OCI-LY7 (cell line): ENCODE data around the gene FZD10. TPM values are rescaled to one million over a fixed set of nuclear protein-coding genes. Genes with fewer than 3 reads are reported as not detected.

Experiments
- BruUV-seq: library from RNA; stranded (reverse); fragments of 400-500 nt; replicated peaks from 2 replicates; lab custom pipeline; 2021; lab: Mats Ljungman, UMichigan
- CTCF ChIA-PET: fragments of 300-600 bp; sonication (Branson Sonifier 250); formaldehyde crosslinking; loops from one replicate; lab custom pipeline; 2022; ENCODE audit warnings: antibody characterized with exemption; ENCODE audit not compliant: unreplicated experiment; lab: Charles Lee
- POLR2A ChIA-PET: fragments of 300-600 bp; sonication (Branson Sonifier 250); formaldehyde crosslinking; loops from one replicate; lab custom pipeline; 2022; ENCODE audit warnings: antibody characterized with exemption; lab: Charles Lee
- DNase-seq: peaks from one replicate; pipeline ENCODE4 v3.0.0-alpha.2; 2015; ENCODE audit warnings: low spot score
- H2AFZ ChIP-seq: fragments of 200-600 bp; sonication (generic), shearing (Covaris generic); 2 replicates; pipeline ENCODE4 v1.6.1; 2014; ENCODE audit warnings: mild to moderate bottlenecking, antibody characterized with exemption, low read length, moderate library complexity
- H3K27ac ChIP-seq: fragments of 200-600 bp; sonication (generic); 2 replicates; pipeline ENCODE4 v1.5.1; 2014; ENCODE audit warnings: mixed run types, low read depth, mild to moderate bottlenecking, moderate library complexity, low read length, inconsistent platforms; ENCODE audit not compliant: poor library complexity, severe bottlenecking
- H3K36me3 ChIP-seq: fragments of 200-600 bp; sonication (generic); 2 replicates; pipeline ENCODE4 v1.6.1; 2014; ENCODE audit warnings: mild to moderate bottlenecking, antibody characterized with exemption, low read length, moderate library complexity, mixed read lengths; ENCODE audit not compliant: insufficient read depth
- H3K4me1 ChIP-seq: fragments of 200-600 bp; sonication (generic); 2 replicates; pipeline ENCODE4 v1.5.1; 2014; ENCODE audit warnings: mild to moderate bottlenecking, low read length; ENCODE audit not compliant: insufficient read depth, poor library complexity, severe bottlenecking
- H3K4me2 ChIP-seq: fragments of 200-600 bp; sonication (generic); 2 replicates; pipeline ENCODE4 v1.6.1; 2014; ENCODE audit warnings: mild to moderate bottlenecking, low read length
- H3K4me3 ChIP-seq: fragments of 200-600 bp; sonication (generic); 2 replicates; pipeline ENCODE4 v1.5.1; 2014; ENCODE audit warnings: mild to moderate bottlenecking, low read depth, low read length; ENCODE audit not compliant: poor library complexity, severe bottlenecking
- H3K79me2 ChIP-seq: fragments of 200-600 bp; sonication (generic); 2 replicates; pipeline ENCODE4 v1.6.1; 2016; ENCODE audit warnings: low read depth, mild to moderate bottlenecking, low read length, moderate library complexity, mixed read lengths; ENCODE audit not compliant: insufficient read depth
- H3K9me2 ChIP-seq: fragments of 200-600 bp; sonication (generic); 2 replicates; pipeline ENCODE4 v1.6.1; 2016; ENCODE audit warnings: mild to moderate bottlenecking, low read length, mixed read lengths; ENCODE audit not compliant: insufficient read depth
- H3K9me3 ChIP-seq: fragments of 200-600 bp; sonication (generic); 2 replicates; pipeline ENCODE4 v1.6.1; 2014; ENCODE audit warnings: mild to moderate bottlenecking, mixed run types, low read length, mixed read lengths
- H4K20me1 ChIP-seq: fragments of 200-600 bp; sonication (generic); 2 replicates; pipeline ENCODE4 v1.6.1; 2014; ENCODE audit warnings: mild to moderate bottlenecking, antibody characterized with exemption, low read length, moderate library complexity, mixed read lengths; ENCODE audit not compliant: insufficient read depth
- EZH2phosphoT487 ChIP-seq: fragments of 200-600 bp; sonication (generic); IDR thresholded peaks from 2 replicates; pipeline ENCODE4 v1.6.1; 2018; ENCODE audit warnings: low read depth, borderline replicate concordance, mild to moderate bottlenecking, mixed run types, antibody characterized with exemption, low read length, moderate library complexity, mixed read lengths
- intact Hi-C: fragments of 100-400 bp; cut with micrococcal nuclease; formaldehyde crosslinking; loops from one replicate; pipeline ENCODE4 v1.10.0; 2022; ENCODE audit not compliant: unreplicated experiment
- total RNA-seq, 2 experiments: library from RNA; depleted of rRNA in 1 of 2; stranded (reverse); fragments of >200 nt in 1 of 2; shearing (Covaris generic) in 1 of 2; gene quantifications; 2 replicates each; pipeline ENCODE4 v1.2.3, GENCODE V29; 2014 to 2022
- TF ChIP-seq, protein P1 (sequence below): fragments of 200-600 bp; sonication (generic); conservative IDR thresholded peaks from 2 replicates; pipeline ENCODE4 v1.5.1; 2014; ENCODE audit warnings: mild to moderate bottlenecking, antibody characterized with exemption, low read length, moderate library complexity, mixed read lengths

FZD10 gene
- total RNA-seq, 2 experiments from 2014 or later, result not detected

DNA sequence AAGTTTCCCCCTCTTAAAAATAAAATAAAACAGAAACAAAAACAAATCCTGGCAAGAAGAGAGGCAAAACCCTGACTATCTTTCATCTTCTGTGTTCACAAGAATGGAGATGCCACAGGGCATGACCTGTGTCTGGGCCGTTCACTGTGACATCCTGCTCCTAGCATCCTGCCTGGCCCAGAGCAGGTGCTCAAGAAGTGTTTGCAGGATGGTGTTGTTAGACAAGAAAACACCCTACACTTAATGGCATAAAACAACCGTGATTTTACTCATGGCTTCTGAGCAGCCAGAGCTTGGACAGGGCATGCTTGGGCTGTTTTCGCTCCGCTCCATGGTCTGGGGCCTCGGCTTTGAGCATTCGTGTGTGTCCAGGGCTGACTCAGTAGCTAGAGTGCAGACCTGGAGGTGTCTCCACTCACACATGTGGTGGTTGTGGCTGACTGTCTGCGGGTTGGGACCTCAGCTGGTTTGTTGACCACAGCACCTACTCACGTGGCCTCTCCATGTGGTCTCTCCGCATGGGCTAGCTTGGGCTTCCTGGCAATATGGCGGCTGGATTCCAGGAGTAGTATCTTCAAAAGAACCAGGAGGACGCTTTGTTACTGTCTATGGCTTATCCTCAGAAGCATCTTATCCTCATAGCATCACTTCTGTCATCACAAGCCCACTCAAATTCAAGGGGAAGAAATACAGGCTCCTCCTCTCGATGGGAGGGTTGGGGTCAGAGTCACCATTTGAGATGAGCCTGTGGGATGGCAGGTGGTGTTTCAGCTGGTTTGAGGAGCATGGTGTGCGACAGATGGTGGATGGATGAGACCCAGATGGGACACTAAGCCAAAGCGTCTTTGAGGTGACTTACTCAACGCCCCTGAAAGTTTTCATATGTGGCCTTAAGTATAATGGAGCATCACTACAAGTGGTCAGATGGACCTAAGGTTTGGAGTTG is 33.2 kb upstream of the FZD10 start:
- CTCF ChIA-PET, result no interaction called here
- no TSS peak for BruUV-seq

DNA sequence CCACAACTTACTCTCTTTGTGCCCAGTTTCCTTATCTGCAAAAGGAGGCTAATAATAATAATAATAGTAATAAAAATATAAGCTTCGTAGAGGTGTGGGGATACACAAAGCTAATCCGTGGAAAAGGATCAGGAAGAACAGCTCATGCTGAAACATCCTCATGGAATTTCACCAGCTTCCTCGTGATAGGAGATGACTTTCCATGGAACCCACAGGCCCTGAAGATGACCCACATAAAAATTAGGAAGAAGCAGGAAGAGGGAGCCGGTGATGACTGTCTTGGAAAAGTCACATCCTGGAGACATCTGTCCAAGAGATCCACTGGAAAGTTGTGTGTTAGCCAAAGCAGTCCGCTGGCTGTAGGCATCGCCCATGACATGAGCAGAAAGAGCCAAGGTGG is 31.9 kb upstream of the FZD10 start:
- no peak for TF ChIP-seq EZH2phosphoT487
- TF ChIP-seq, protein P1, sequence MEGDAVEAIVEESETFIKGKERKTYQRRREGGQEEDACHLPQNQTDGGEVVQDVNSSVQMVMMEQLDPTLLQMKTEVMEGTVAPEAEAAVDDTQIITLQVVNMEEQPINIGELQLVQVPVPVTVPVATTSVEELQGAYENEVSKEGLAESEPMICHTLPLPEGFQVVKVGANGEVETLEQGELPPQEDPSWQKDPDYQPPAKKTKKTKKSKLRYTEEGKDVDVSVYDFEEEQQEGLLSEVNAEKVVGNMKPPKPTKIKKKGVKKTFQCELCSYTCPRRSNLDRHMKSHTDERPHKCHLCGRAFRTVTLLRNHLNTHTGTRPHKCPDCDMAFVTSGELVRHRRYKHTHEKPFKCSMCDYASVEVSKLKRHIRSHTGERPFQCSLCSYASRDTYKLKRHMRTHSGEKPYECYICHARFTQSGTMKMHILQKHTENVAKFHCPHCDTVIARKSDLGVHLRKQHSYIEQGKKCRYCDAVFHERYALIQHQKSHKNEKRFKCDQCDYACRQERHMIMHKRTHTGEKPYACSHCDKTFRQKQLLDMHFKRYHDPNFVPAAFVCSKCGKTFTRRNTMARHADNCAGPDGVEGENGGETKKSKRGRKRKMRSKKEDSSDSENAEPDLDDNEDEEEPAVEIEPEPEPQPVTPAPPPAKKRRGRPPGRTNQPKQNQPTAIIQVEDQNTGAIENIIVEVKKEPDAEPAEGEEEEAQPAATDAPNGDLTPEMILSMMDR, result no peak
- BruUV-seq, result no TSS peak
- Histone ChIP-seq H2AFZ (no peak overlapping the region), H3K4me2 (no peak overlapping the region), H3K27ac (no peak overlapping the region), H4K20me1 (no peaks in the 10 kb centered on the region), H3K36me3 (no peaks in the 10 kb centered on the region), H3K9me2 (no peaks in the 10 kb centered on the region), H3K4me3 (no peak overlapping the region), H3K9me3 (no peaks in the 10 kb centered on the region), H3K4me1 (no peaks in the 10 kb centered on the region), H3K79me2 (no peaks in the 10 kb centered on the region)
- no peak for DNase-seq
- POLR2A ChIA-PET, result no interaction called here
- CTCF ChIA-PET, result no interaction called here
- intact Hi-C loops, result no loop called here

More for the DNA sequence above, 33.2 kb upstream of the FZD10 start:
- no peak overlapping the region for H3K27ac ChIP-seq
- no peak for DNase-seq
- no peak overlapping the region for H3K4me3 ChIP-seq
- no peaks in the 10 kb centered on the region for H3K9me2 ChIP-seq
- H3K79me2 ChIP-seq, result no peaks in the 10 kb centered on the region
- no peak overlapping the region for H3K4me2 ChIP-seq
- no peaks in the 10 kb centered on the region for H3K9me3 ChIP-seq
- H3K36me3 ChIP-seq, result no peaks in the 10 kb centered on the region
- no peaks in the 10 kb centered on the region for H3K4me1 ChIP-seq
- POLR2A ChIA-PET, result interaction anchor here (0.6 kb wide), 1 partner anchor 467 kb away, joined by 3 read pairs; no protein-coding TSS in a partner anchor
- no peaks in the 10 kb centered on the region for H4K20me1 ChIP-seq
- TF ChIP-seq, protein P1, result no peak
- no peak for TF ChIP-seq EZH2phosphoT487
- H2AFZ ChIP-seq, result no peak overlapping the region
- intact Hi-C loops, result no loop called here

DNA sequence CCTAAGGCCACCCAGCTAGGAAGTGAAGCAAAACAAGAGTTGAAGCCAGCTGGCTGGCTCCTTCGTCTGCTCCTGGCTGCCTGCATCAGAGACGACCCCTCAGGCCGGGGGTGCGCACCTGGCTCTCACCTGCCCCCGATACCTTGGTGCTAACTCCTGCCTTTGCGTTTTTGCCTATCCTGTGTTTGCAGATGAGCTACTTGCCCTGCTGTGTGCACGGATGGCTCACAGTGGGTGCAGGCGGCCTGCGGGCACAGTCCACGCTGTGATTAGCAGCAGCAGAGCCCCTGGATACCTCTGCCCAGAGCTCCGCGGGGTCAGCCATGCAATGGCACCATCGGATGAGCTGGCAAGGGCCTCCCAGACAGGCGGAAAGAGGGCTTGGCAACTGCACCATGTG is 31.2 kb upstream of the FZD10 start:
- no peak overlapping the region for H3K4me3 ChIP-seq
- no peak overlapping the region for H3K4me2 ChIP-seq
- ChIA-PET CTCF (no interaction called here), POLR2A (no interaction called here)
- no TSS peak for BruUV-seq
- H3K79me2 ChIP-seq, result no peaks in the 10 kb centered on the region
- no peaks in the 10 kb centered on the region for H4K20me1 ChIP-seq
- no peak for DNase-seq
- intact Hi-C loops, result no loop called here
- no peak for TF ChIP-seq EZH2phosphoT487
- TF ChIP-seq, protein P1, result no peak
- H3K9me2 ChIP-seq, result no peaks in the 10 kb centered on the region
- H3K4me1 ChIP-seq, result no peaks in the 10 kb centered on the region
- H3K36me3 ChIP-seq, result no peaks in the 10 kb centered on the region
- H2AFZ ChIP-seq, result no peak overlapping the region
- no peak overlapping the region for H3K27ac ChIP-seq
- H3K9me3 ChIP-seq, result no peaks in the 10 kb centered on the region
